Measurements from ENCODE around the gene HSPB6. TPM values are rescaled to one million over a fixed set of nuclear protein-coding genes. Genes with fewer than 3 reads are reported as not detected.

The HSPB6 gene
- 14.1 and 24.3 TPM in 2 replicates for total RNA-seq (2014; rRNA removed; shearing (Covaris generic))
- polyA plus RNA-seq (2016; fragmentation: Nextera tagmentation; extraction: Ambion mirVana) = 220 and 238 TPM in 2 replicates

- Histone ChIP-seq H3K4me1 (ENCODE audit: insufficient read depth) (peaks cover 21% of the 10 kb centered on the region), H4K20me1 (ENCODE audit: insufficient read depth) (no peaks in the 10 kb centered on the region), H3K9me3 (ENCODE audit: low read depth) (no peaks in the 10 kb centered on the region), H3K4me3 (peak within 1 kb of the TSS; percentile 84), H2AFZ (peak within 1 kb of the TSS; percentile 42), H3K9me2 (ENCODE audit: insufficient read depth) (no peaks in the 10 kb centered on the region), H3K27ac (peak within 1 kb of the TSS; percentile 97), H3K9ac (peak within 1 kb of the TSS; percentile 86), H3K79me2 (ENCODE audit: insufficient read depth) (peaks cover 31% of the 10 kb centered on the region), H3F3A (ENCODE audit: insufficient read depth) (peaks cover 3% of the 10 kb centered on the region; the same call in 1 of the 2 replicates), H3K4me2 (ENCODE audit: unreplicated experiment) (peak within 1 kb of the TSS; percentile 91), H3K36me3 (ENCODE audit: low read depth) (peaks cover 4% of the 10 kb centered on the region; the same call in 1 of the 2 replicates), H3K27me3 (replicated peaks; ENCODE audit: insufficient read depth) (no peaks in the 10 kb centered on the region)
- TF ChIP-seq EZH2phosphoT487 (IDR thresholded peaks at IDR 0.05; ENCODE audit: insufficient read depth, low read depth) (no peak), EZH2 (IDR thresholded peaks at IDR 0.05; ENCODE audit: insufficient read depth, poor library complexity, severe bottlenecking) (no peak)
- DNase-seq = peak; percentile 80
- in situ Hi-C loops (cut with MboI) = no loop called here
- WGBS, 2 experiments (ENCODE audit: low coverage in 1 of 2, low lambda C conversion rate in 2 of 2, missing lambda C conversion rate in 2 of 2) = 3 to 4% methylated on average over 36 to 49 of the region's 52 CpGs
Measured at GRCh38 chr19:35756377-35757230, at the start of gene HSPB6. Gene HSPB6, minus strand, starts transcription at chr19:35757029. Its CDS starts 21 bp downstream, at chr19:35757008.

GRCh38 chr19:35806597-35806996, 49.8 kb upstream of the HSPB6 start:
- WGBS, 2 experiments (ENCODE audit: low coverage in 1 of 2, low lambda C conversion rate in 2 of 2, missing lambda C conversion rate in 2 of 2) = 52 to 57% methylated on average over 18 of the region's 18 CpGs
- H3K9me2 ChIP-seq (ENCODE audit: insufficient read depth) = no peaks in the 10 kb centered on the region
- no peaks in the 10 kb centered on the region for H3K36me3 ChIP-seq (ENCODE audit: low read depth)
- TF ChIP-seq EZH2phosphoT487 (IDR thresholded peaks at IDR 0.05; ENCODE audit: insufficient read depth, low read depth) = no peak
- TF ChIP-seq EZH2 (IDR thresholded peaks at IDR 0.05; ENCODE audit: insufficient read depth, poor library complexity, severe bottlenecking) = no peak
- in situ Hi-C loops (cut with MboI) = no loop called here
- H3K4me3 ChIP-seq = no peak overlapping the region
- no peaks in the 10 kb centered on the region for H4K20me1 ChIP-seq (ENCODE audit: insufficient read depth)
- no peak overlapping the region for H3K27ac ChIP-seq
- no peaks in the 10 kb centered on the region for H3F3A ChIP-seq (ENCODE audit: insufficient read depth)
- no peak overlapping the region for H3K9ac ChIP-seq
- no peak for DNase-seq
- no peak overlapping the region for H2AFZ ChIP-seq
- peaks cover 10% of the 10 kb centered on the region for H3K27me3 ChIP-seq (replicated peaks; ENCODE audit: insufficient read depth)
- no peak overlapping the region for H3K4me2 ChIP-seq (ENCODE audit: unreplicated experiment)
- H3K4me1 ChIP-seq (ENCODE audit: insufficient read depth) = no peaks in the 10 kb centered on the region
- H3K9me3 ChIP-seq (ENCODE audit: low read depth) = no peaks in the 10 kb centered on the region
- no peaks in the 10 kb centered on the region for H3K79me2 ChIP-seq (ENCODE audit: insufficient read depth)

- H3K9ac ChIP-seq = no peak overlapping the region
- no peak overlapping the region for H3K4me2 ChIP-seq (ENCODE audit: unreplicated experiment)
- no peaks in the 10 kb centered on the region for H3K9me3 ChIP-seq (ENCODE audit: low read depth)
- DNase-seq = no peak
- WGBS, 2 experiments (ENCODE audit: low coverage in 1 of 2, low lambda C conversion rate in 2 of 2, missing lambda C conversion rate in 2 of 2) = 23 to 39% methylated on average over 5 of the region's 5 CpGs
- no peaks in the 10 kb centered on the region for H3K4me1 ChIP-seq (ENCODE audit: insufficient read depth)
- H3K9me2 ChIP-seq (ENCODE audit: insufficient read depth) = no peaks in the 10 kb centered on the region
- TF ChIP-seq EZH2phosphoT487 (IDR thresholded peaks at IDR 0.05; ENCODE audit: insufficient read depth, low read depth) (no peak), EZH2 (IDR thresholded peaks at IDR 0.05; ENCODE audit: insufficient read depth, poor library complexity, severe bottlenecking) (no peak)
- H3K4me3 ChIP-seq = no peak overlapping the region
- in situ Hi-C loops (cut with MboI) = no loop called here
- no peaks in the 10 kb centered on the region for H3F3A ChIP-seq (ENCODE audit: insufficient read depth)
- no peaks in the 10 kb centered on the region for H4K20me1 ChIP-seq (ENCODE audit: insufficient read depth)
- no peaks in the 10 kb centered on the region for H3K36me3 ChIP-seq (ENCODE audit: low read depth)
- H3K27ac ChIP-seq = no peak overlapping the region
- no peaks in the 10 kb centered on the region for H3K79me2 ChIP-seq (ENCODE audit: insufficient read depth)
- H2AFZ ChIP-seq = no peak overlapping the region
- H3K27me3 ChIP-seq (replicated peaks; ENCODE audit: insufficient read depth) = peaks cover 10% of the 10 kb centered on the region
Measured at GRCh38 chr19:35805526-35806102, 48.8 kb upstream of the HSPB6 start.

GRCh38 chr19:35801828-35802227, 45.0 kb upstream of the HSPB6 start:
- Histone ChIP-seq H3K9ac (no peak overlapping the region), H3F3A (ENCODE audit: insufficient read depth) (no peaks in the 10 kb centered on the region), H3K4me1 (ENCODE audit: insufficient read depth) (no peaks in the 10 kb centered on the region), H3K4me2 (ENCODE audit: unreplicated experiment) (no peak overlapping the region), H3K4me3 (no peak overlapping the region), H2AFZ (no peak overlapping the region), H3K27me3 (replicated peaks; ENCODE audit: insufficient read depth) (peaks cover 25% of the 10 kb centered on the region), H3K9me3 (ENCODE audit: low read depth) (no peaks in the 10 kb centered on the region), H3K79me2 (ENCODE audit: insufficient read depth) (no peaks in the 10 kb centered on the region), H4K20me1 (ENCODE audit: insufficient read depth) (no peaks in the 10 kb centered on the region), H3K27ac (no peak overlapping the region), H3K9me2 (ENCODE audit: insufficient read depth) (no peaks in the 10 kb centered on the region), H3K36me3 (ENCODE audit: low read depth) (no peaks in the 10 kb centered on the region)
- whole genome bisulfite sequencing, 2 experiments (ENCODE audit: low coverage in 1 of 2, low lambda C conversion rate in 2 of 2, missing lambda C conversion rate in 2 of 2) = 32 to 39% methylated on average over 3 of the region's 3 CpGs
- no peak for TF ChIP-seq EZH2phosphoT487 (IDR thresholded peaks at IDR 0.05; ENCODE audit: insufficient read depth, low read depth)
- TF ChIP-seq EZH2 (IDR thresholded peaks at IDR 0.05; ENCODE audit: insufficient read depth, poor library complexity, severe bottlenecking) = no peak
- DNase-seq = no peak
- in situ Hi-C loops (cut with MboI) = no loop called here

Data from GM23248 (cell line).